Measurements from ENCODE around the gene NCLN. TPM values are rescaled to one million over a fixed set of nuclear protein-coding genes. Genes with fewer than 3 reads are reported as not detected.

Gene NCLN
- total RNA-seq, 1 experiment from 2014 or later: 84.1 TPM

- peaks cover 5% of the 10 kb centered on the region for H3K4me1 Mint-ChIP-seq (ENCODE audit: insufficient read depth, unreplicated experiment)
- ChIA-PET CTCF (interaction anchor here (0.7 to 6.5 kb wide), 10 partner anchors 9 to 210 kb away, joined by 3 to 70 read pairs (median 4); no protein-coding TSS in a partner anchor), POLR2A (interaction anchor here (1.0 to 2.5 kb wide), 5 partner anchors 14 to 32 kb away, joined by 3 to 16 read pairs (median 3); partner anchors contain the start of gene GNA15)
- H3K4me3 Mint-ChIP-seq (ENCODE audit: unreplicated experiment): no peak overlapping the region
- DNase-seq (ENCODE audit: unreplicated experiment): peak; percentile 47
- intact Hi-C loops (cut with micrococcal nuclease): loop anchor here (5.0 kb wide), 1 partner anchor 209 kb away; no protein-coding TSS in a partner anchor
- no peaks in the 10 kb centered on the region for H3K27me3 Mint-ChIP-seq (ENCODE audit: insufficient read depth, unreplicated experiment)
- peaks cover 87% of the 10 kb centered on the region for H3K36me3 Mint-ChIP-seq (ENCODE audit: insufficient read depth, unreplicated experiment)
- no peak for TF ChIP-seq CTCF (IDR thresholded peaks at IDR 0.05; ENCODE audit: unreplicated experiment)
- BruUV-seq (replicated peaks): no TSS peak
- H3K9me3 Mint-ChIP-seq (ENCODE audit: unreplicated experiment): no peaks in the 10 kb centered on the region
- peak overlapping the region; percentile 76 for H3K27ac Mint-ChIP-seq (ENCODE audit: low read depth, unreplicated experiment)
These were observed 24.3 kb upstream of the NCLN start for GRCh38 chr19:3161453-3161852.

- TF ChIP-seq CTCF (IDR thresholded peaks at IDR 0.05; ENCODE audit: unreplicated experiment): no peak
- Mint-ChIP-seq H3K36me3 (ENCODE audit: insufficient read depth, unreplicated experiment) (peaks cover 77% of the 10 kb centered on the region), H3K27me3 (ENCODE audit: insufficient read depth, unreplicated experiment) (no peaks in the 10 kb centered on the region), H3K9me3 (ENCODE audit: unreplicated experiment) (no peaks in the 10 kb centered on the region), H3K4me1 (ENCODE audit: insufficient read depth, unreplicated experiment) (peaks cover 5% of the 10 kb centered on the region), H3K27ac (ENCODE audit: low read depth, unreplicated experiment) (no peak overlapping the region), H3K4me3 (ENCODE audit: unreplicated experiment) (no peak overlapping the region)
- POLR2A ChIA-PET: interaction anchor here (0.7 to 1.8 kb wide), 4 partner anchors 33 to 99 kb away, joined by 3 to 16 read pairs (median 4); no protein-coding TSS in a partner anchor
- peak; percentile 44 for DNase-seq (ENCODE audit: unreplicated experiment)
- CTCF ChIA-PET: interaction anchor here (0.6 to 6.5 kb wide), 15 partner anchors 9 to 1091 kb away, joined by 3 to 70 read pairs (median 4); no protein-coding TSS in a partner anchor
- intact Hi-C loops (cut with micrococcal nuclease): loop anchor here (1.0 to 5.0 kb wide), 3 partner anchors 33 to 210 kb away; no protein-coding TSS in a partner anchor
- no TSS peak for BruUV-seq (replicated peaks)
These were observed 23.1 kb upstream of the NCLN start for GRCh38 chr19:3162418-3163229.

- TSS peak; percentile 54 for BruUV-seq (replicated peaks)
- Mint-ChIP-seq H3K27me3 (ENCODE audit: insufficient read depth, unreplicated experiment) (no peaks in the 10 kb centered on the region), H3K27ac (ENCODE audit: low read depth, unreplicated experiment) (no peak overlapping the region), H3K4me1 (ENCODE audit: insufficient read depth, unreplicated experiment) (peaks cover 5% of the 10 kb centered on the region), H3K4me3 (ENCODE audit: unreplicated experiment) (no peak overlapping the region), H3K36me3 (ENCODE audit: insufficient read depth, unreplicated experiment) (peaks cover 69% of the 10 kb centered on the region), H3K9me3 (ENCODE audit: unreplicated experiment) (no peaks in the 10 kb centered on the region)
- ChIA-PET CTCF (interaction anchor here (0.5 to 5.0 kb wide), 15 partner anchors 9 to 211 kb away, joined by 3 to 59 read pairs (median 5); no protein-coding TSS in a partner anchor), POLR2A (no interaction called here)
- DNase-seq (ENCODE audit: unreplicated experiment): peak; percentile 66
- TF ChIP-seq CTCF (IDR thresholded peaks at IDR 0.05; ENCODE audit: unreplicated experiment): peak; percentile 93
- intact Hi-C loops (cut with micrococcal nuclease): loop anchor here (1.0 to 5.0 kb wide), 3 partner anchors 34 to 211 kb away; no protein-coding TSS in a partner anchor
These were observed 22.4 kb upstream of the NCLN start for GRCh38 chr19:3163230-3163886.

- H3K9me3 Mint-ChIP-seq (ENCODE audit: unreplicated experiment): no peaks in the 10 kb centered on the region
- no TSS peak for BruUV-seq (replicated peaks)
- CTCF ChIA-PET: interaction anchor here (0.5 to 5.0 kb wide), 16 partner anchors 8 to 212 kb away, joined by 3 to 59 read pairs (median 4); no protein-coding TSS in a partner anchor
- no peak for TF ChIP-seq CTCF (IDR thresholded peaks at IDR 0.05; ENCODE audit: unreplicated experiment)
- H3K36me3 Mint-ChIP-seq (ENCODE audit: insufficient read depth, unreplicated experiment): peaks cover 63% of the 10 kb centered on the region
- intact Hi-C loops (cut with micrococcal nuclease): loop anchor here (1.0 to 5.0 kb wide), 3 partner anchors 35 to 212 kb away; no protein-coding TSS in a partner anchor
- no peak for DNase-seq (ENCODE audit: unreplicated experiment)
- H3K4me1 Mint-ChIP-seq (ENCODE audit: insufficient read depth, unreplicated experiment): peaks cover 5% of the 10 kb centered on the region
- no peak overlapping the region for H3K4me3 Mint-ChIP-seq (ENCODE audit: unreplicated experiment)
- no peaks in the 10 kb centered on the region for H3K27me3 Mint-ChIP-seq (ENCODE audit: insufficient read depth, unreplicated experiment)
- H3K27ac Mint-ChIP-seq (ENCODE audit: low read depth, unreplicated experiment): no peak overlapping the region
- POLR2A ChIA-PET: no interaction called here
These were observed 21.8 kb upstream of the NCLN start for GRCh38 chr19:3163943-3164342.
